HCT116 (cell line): ENCODE results near the gene RHOD. TPM values are rescaled to one million over a fixed set of nuclear protein-coding genes. Genes with fewer than 3 reads are reported as not detected.

Experiments
- ATAC-seq: fragments of 200-7000 bp; cut with Tn5 transposase; 2 replicates; pipeline ENCODE4 v1.9.1; 2020; ENCODE audit warnings: mild to moderate bottlenecking, moderate library complexity
- BruUV-seq: library from RNA; stranded (reverse); fragments of 400-500 nt; replicated peaks from 2 replicates; lab custom pipeline; 2021; lab: Mats Ljungman, UMichigan
- CTCF ChIA-PET: fragments of 300-600 bp; sonication (Branson Sonifier 250); formaldehyde crosslinking; loops from one replicate; lab custom pipeline; 2021; ENCODE audit warnings: antibody characterized with exemption; lab: Charles Lee
- POLR2A ChIA-PET: fragments of 300-600, 350-600 bp; sonication (Branson Sonifier 250); formaldehyde crosslinking; loops from one replicate; lab custom pipeline; 2021; ENCODE audit warnings: antibody characterized with exemption; lab: Charles Lee
- RAD21 ChIA-PET, 2 experiments: fragments of 300-600 bp; sonication (Branson Sonifier 250); formaldehyde crosslinking; loops; one replicate each; lab custom pipeline; 2023; ENCODE audit warnings: low total read pairs in 2 of 2; ENCODE audit not compliant: uncharacterized antibody in 2 of 2, unreplicated experiment in 2 of 2, low non-redundant PET in 1 of 2; lab: Charles Lee
- DNase-seq: peaks from one replicate; pipeline ENCODE4 v3.0.0-alpha.2; 2010; ENCODE audit warnings: low read depth, low spot score
- H2AFZ ChIP-seq: fragments of 200-600 bp; shearing (Covaris generic), sonication (generic); 2 replicates; pipeline ENCODE4 v1.6.1; 2017; ENCODE audit warnings: low read depth, mixed run types, mixed read lengths, antibody characterized with exemption, low read length; ENCODE audit not compliant: poor library complexity, severe bottlenecking
- H3K27ac ChIP-seq: 2 replicates; pipeline ENCODE4 v1.5.1; 2012; ENCODE audit warnings: low read depth, low read length
- H3K27me3 ChIP-seq: fragments of 200-600 bp; sonication (generic); 2 replicates; pipeline ENCODE4 v1.6.1; 2016; ENCODE audit warnings: mixed run types, low read length, mixed read lengths; ENCODE audit not compliant: insufficient read depth
- H3K36me3 ChIP-seq, 2 experiments: fragments of 200-500 bp in 1 of 2; fragments of 200-600 bp in 1 of 2; sonication (Bioruptor generic) in 1 of 2; sonication (generic) in 1 of 2; 2 replicates each; pipeline versions ENCODE4 v1.5.1 to v1.6.1; 2014 to 2016; ENCODE audit warnings: low read length in 2 of 2, inconsistent platforms in 1 of 2, mixed read lengths in 1 of 2, mixed run types in 1 of 2; ENCODE audit not compliant: insufficient read depth in 2 of 2, control insufficient read depth in 1 of 2
- H3K4me1 ChIP-seq, 2 experiments: fragments of 200-600 bp in 1 of 2; sonication (generic) in 1 of 2; 2 replicates each; pipeline versions ENCODE4 v1.5.1 to v1.6.1; 2012 to 2017; ENCODE audit warnings: low read length in 2 of 2, inconsistent platforms in 1 of 2, mild to moderate bottlenecking in 1 of 2, mixed read lengths in 1 of 2, mixed run types in 1 of 2, moderate library complexity in 1 of 2; ENCODE audit not compliant: insufficient read depth in 2 of 2, control insufficient read depth in 1 of 2
- H3K4me2 ChIP-seq: fragments of 200-600 bp; sonication (generic); 2 replicates; pipeline ENCODE4 v1.6.1; 2017; ENCODE audit warnings: mixed run types, low read length, mixed read lengths
- H3K4me3 ChIP-seq, 2 experiments: fragments of 200-600 bp in 1 of 2; sonication (generic) in 1 of 2; replicated peaks in 1 of 2; 2 replicates each; pipeline ENCODE4 v1.5.1; 2011 to 2016; ENCODE audit warnings: low read length in 2 of 2, control low read depth in 1 of 2, low read depth in 1 of 2, mild to moderate bottlenecking in 1 of 2, mixed read lengths in 1 of 2, mixed run types in 1 of 2
- H3K79me2 ChIP-seq: fragments of 200-600 bp; sonication (generic); 2 replicates; pipeline ENCODE4 v1.6.1; 2017; ENCODE audit warnings: mild to moderate bottlenecking, mixed run types, low read length, moderate library complexity, mixed read lengths; ENCODE audit not compliant: insufficient read depth
- H3K9ac ChIP-seq: fragments of 200-600 bp; sonication (generic); 2 replicates; pipeline ENCODE4 v1.6.1; 2016; ENCODE audit warnings: low read length, mixed read lengths
- H3K9me2 ChIP-seq: fragments of 200-600 bp; sonication (generic), shearing (Covaris generic); 2 replicates; pipeline ENCODE4 v1.6.1; 2017; ENCODE audit warnings: mixed run types, mild to moderate bottlenecking, moderate library complexity; ENCODE audit not compliant: insufficient read depth
- H3K9me3 ChIP-seq, 2 experiments: fragments of 200-500 bp in 1 of 2; fragments of 200-600 bp in 1 of 2; sonication (Bioruptor generic) in 1 of 2; sonication (generic) in 1 of 2; 2 replicates each; pipeline ENCODE4 v1.6.1; 2014 to 2017; ENCODE audit warnings: low read length in 2 of 2, mixed read lengths in 2 of 2, inconsistent platforms in 1 of 2, low read depth in 1 of 2, mild to moderate bottlenecking in 1 of 2, mixed run types in 1 of 2, moderate library complexity in 1 of 2; ENCODE audit not compliant: control insufficient read depth in 1 of 2, insufficient read depth in 1 of 2
- H4K20me1 ChIP-seq: fragments of 200-600 bp; sonication (generic), shearing (Covaris generic); 2 replicates; pipeline ENCODE4 v1.6.1; 2017; ENCODE audit warnings: mixed run types, mild to moderate bottlenecking, moderate library complexity; ENCODE audit not compliant: insufficient read depth
- ATF3 ChIP-seq: IDR thresholded peaks from 2 replicates; pipeline ENCODE4 v1.6.1; 2012
- CBX3 ChIP-seq: IDR thresholded peaks from 2 replicates; pipeline ENCODE4 v1.6.1; 2012; ENCODE audit warnings: low read depth
- CTCF ChIP-seq, 3 experiments: fragments of 200-600 bp in 1 of 3; sonication (generic) in 1 of 3; IDR thresholded peaks in 2 of 3; conservative IDR thresholded peaks in 1 of 3; 2 replicates each; pipeline ENCODE4 v1.5.1; 2012 to 2017; ENCODE audit warnings: low read depth in 2 of 3, low read length in 2 of 3, antibody characterized with exemption in 1 of 3, borderline replicate concordance in 1 of 3, control low read depth in 1 of 3, mild to moderate bottlenecking in 1 of 3, mixed read lengths in 1 of 3, mixed run types in 1 of 3, moderate library complexity in 1 of 3; ENCODE audit not compliant: insufficient read depth in 1 of 3
- EGR1 ChIP-seq: IDR thresholded peaks from 2 replicates; pipeline ENCODE4 v1.6.1; 2012; ENCODE audit warnings: low read depth
- ELF1 ChIP-seq: IDR thresholded peaks from 2 replicates; pipeline ENCODE4 v1.6.1; 2012; ENCODE audit warnings: low read depth, borderline replicate concordance
- EZH2 ChIP-seq: fragments of 200-600 bp; sonication (generic); IDR thresholded peaks from 2 replicates; pipeline ENCODE4 v1.6.1; 2017; ENCODE audit warnings: antibody characterized with exemption, mixed run types
- FOSL1 ChIP-seq: IDR thresholded peaks from 2 replicates; pipeline ENCODE4 v1.6.1; 2012; ENCODE audit warnings: low read depth
- JUND ChIP-seq: IDR thresholded peaks from 2 replicates; pipeline ENCODE4 v1.6.1; 2012
- POLR2A ChIP-seq: IDR thresholded peaks from 2 replicates; pipeline ENCODE4 v1.7.0; 2011; ENCODE audit warnings: borderline replicate concordance; ENCODE audit not compliant: insufficient read depth, insufficient read length; ENCODE audit errors: extremely low read depth
- POLR2AphosphoS5 ChIP-seq: IDR thresholded peaks from 2 replicates; pipeline ENCODE4 v1.6.1; 2011; ENCODE audit warnings: mild to moderate bottlenecking, low read depth, low read length, moderate library complexity
- RAD21 ChIP-seq: IDR thresholded peaks from 2 replicates; pipeline ENCODE4 v1.6.1; 2012; ENCODE audit warnings: low read depth, mild to moderate bottlenecking
- REST ChIP-seq: IDR thresholded peaks from 2 replicates; pipeline ENCODE4 v1.6.1; 2012; ENCODE audit warnings: low read depth
- SP1 ChIP-seq: IDR thresholded peaks from 2 replicates; pipeline ENCODE4 v1.6.1; 2012; ENCODE audit warnings: low read depth
- SRF ChIP-seq: IDR thresholded peaks from 2 replicates; pipeline ENCODE4 v1.6.1; 2012; ENCODE audit warnings: low read depth
- TCF7L2 ChIP-seq: IDR thresholded peaks from 2 replicates; pipeline ENCODE4 v1.7.0; 2011; ENCODE audit warnings: borderline replicate concordance, inconsistent platforms; ENCODE audit not compliant: insufficient read depth, insufficient read length; ENCODE audit errors: extremely low read depth
- YY1 ChIP-seq: IDR thresholded peaks from 2 replicates; pipeline ENCODE4 v1.6.1; 2011; ENCODE audit warnings: low read length, low read depth, moderate library complexity, mild to moderate bottlenecking; ENCODE audit not compliant: insufficient replicate concordance; ENCODE audit errors: extremely low read depth
- ZBTB33 ChIP-seq: IDR thresholded peaks from 2 replicates; pipeline ENCODE4 v1.6.1; 2011; ENCODE audit warnings: mild to moderate bottlenecking, low read length, moderate library complexity; ENCODE audit not compliant: insufficient replicate concordance; ENCODE audit errors: extremely low read depth
- ZNF274 ChIP-seq: fragments of 200-500 bp; sonication (Bioruptor generic); IDR thresholded peaks from 2 replicates; pipeline ENCODE4 v1.6.1; 2014; ENCODE audit warnings: mild to moderate bottlenecking, low read depth, low read length, inconsistent platforms
- intact Hi-C: fragments of 100-400 bp; cut with micrococcal nuclease; formaldehyde crosslinking; loops from 2 replicates; pipeline ENCODE4 v1.10.0; 2022
- total RNA-seq: library from RNA; stranded (reverse); gene quantifications from one replicate; pipeline ENCODE4 v1.2.1, GENCODE V29; 2021; ENCODE audit not compliant: unreplicated experiment
- TF ChIP-seq, protein P1 (sequence below): IDR thresholded peaks from 2 replicates; pipeline ENCODE4 v1.6.1; 2012

Gene RHOD
- total RNA-seq, 1 experiment from 2014 or later = 42.0 TPM

DNA sequence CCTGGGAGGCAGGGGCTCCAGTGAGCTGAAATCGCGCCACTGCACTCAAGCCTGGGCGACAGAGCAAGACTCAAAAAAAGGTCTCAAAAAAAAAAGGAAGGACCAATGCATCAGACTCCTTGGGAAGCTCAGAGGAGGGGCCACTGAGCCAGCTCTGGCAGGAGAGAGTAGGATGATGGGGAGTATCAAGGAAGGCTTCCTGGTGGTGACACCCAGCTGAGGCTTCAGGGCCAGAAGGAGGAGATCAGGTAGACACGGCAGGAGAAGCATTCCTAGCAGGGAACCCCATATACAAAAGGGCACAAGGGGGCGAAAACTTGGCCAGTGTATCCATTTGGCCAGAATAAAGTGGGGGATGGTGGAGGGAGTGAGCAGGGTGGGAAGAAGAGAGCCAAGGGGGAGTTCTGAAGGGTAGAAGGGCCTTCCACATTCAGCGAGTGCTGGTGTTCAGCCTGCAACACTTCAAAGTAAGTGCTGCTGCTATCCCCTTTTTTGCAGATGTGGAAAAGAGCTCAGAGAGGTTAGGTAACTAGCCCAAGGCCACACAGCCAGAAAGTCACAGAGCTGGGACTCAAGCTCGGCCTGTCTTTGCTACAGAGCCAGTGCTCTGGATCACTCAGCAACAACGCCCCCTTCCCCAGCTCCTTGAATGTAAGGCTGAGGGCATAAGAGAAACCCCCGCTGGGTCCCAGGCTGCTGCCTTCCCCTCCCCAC, 5.3 kb upstream of the RHOD start:
- TF ChIP-seq RAD21 = no peak
- no peak for TF ChIP-seq ZNF274
- TF ChIP-seq EZH2 = no peak
- no peak for TF ChIP-seq POLR2AphosphoS5
- TF ChIP-seq, protein P1, sequence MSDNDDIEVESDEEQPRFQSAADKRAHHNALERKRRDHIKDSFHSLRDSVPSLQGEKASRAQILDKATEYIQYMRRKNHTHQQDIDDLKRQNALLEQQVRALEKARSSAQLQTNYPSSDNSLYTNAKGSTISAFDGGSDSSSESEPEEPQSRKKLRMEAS = no peak
- no peak for TF ChIP-seq FOSL1
- TF ChIP-seq POLR2A = no peak
- no peak for TF ChIP-seq YY1
- TF ChIP-seq REST = no peak
- TF ChIP-seq ATF3 = no peak
- no peak for TF ChIP-seq EGR1
- no peak for TF ChIP-seq ZBTB33
- no peak for TF ChIP-seq CTCF (IDR thresholded peaks at IDR 0.05 in 2 of 3, conservative IDR thresholded peaks at IDR 0.05 in 1 of 3; ENCODE audit: borderline replicate concordance in 1 of 3, insufficient read depth in 1 of 3, low read depth in 2 of 3, low read length in 2 of 3)
- TF ChIP-seq SRF = no peak
- no peak for TF ChIP-seq TCF7L2
- TF ChIP-seq SP1 = no peak
- TF ChIP-seq CBX3 = no peak
- TF ChIP-seq ELF1 = no peak
- no peak for TF ChIP-seq JUND
- ChIA-PET POLR2A (interaction anchor here (0.9 kb wide), 1 partner anchor 14 kb away, joined by 3 read pairs; no protein-coding TSS in a partner anchor), RAD21 (interaction anchor here in 1 of 2 experiments (1.1 kb wide), 1 partner anchor 29 kb away, joined by 6 read pairs; the partner anchor contains the start of gene SYT12), CTCF (interaction anchor here (0.6 to 1.2 kb wide), 3 partner anchors 30 to 331 kb away, joined by 3 read pairs; no protein-coding TSS in a partner anchor)
- H3K36me3 ChIP-seq = no peaks in the 10 kb centered on the region
- no peak overlapping the region for H3K4me3 ChIP-seq
- no peaks in the 10 kb centered on the region for H3K79me2 ChIP-seq
- no peaks in the 10 kb centered on the region for H4K20me1 ChIP-seq
- H3K27me3 ChIP-seq = no peaks in the 10 kb centered on the region
- no peak for ATAC-seq
- H3K9me2 ChIP-seq = no peaks in the 10 kb centered on the region
- no peak overlapping the region for H3K27ac ChIP-seq
- H3K9me3 ChIP-seq = no peaks in the 10 kb centered on the region
- intact Hi-C loops = loop anchor here (10.0 kb wide), 1 partner anchor 193 kb away; no protein-coding TSS in a partner anchor
- no TSS peak for BruUV-seq
- H3K4me1 ChIP-seq = peaks cover 20 to 33% of the 10 kb centered on the region in 2 experiments
- H2AFZ ChIP-seq = no peak overlapping the region
- DNase-seq = no peak
- no peak overlapping the region for H3K9ac ChIP-seq
- H3K4me2 ChIP-seq = no peak overlapping the region
